HCT116 (cell line): ENCODE data around the gene AOPEP. TPM values are rescaled to one million over a fixed set of nuclear protein-coding genes. Genes with fewer than 3 reads are reported as not detected.

ENCODE experiments used
- ATAC-seq: fragments of 200-7000 bp; cut with Tn5 transposase; 2 replicates; pipeline ENCODE4 v1.9.1; 2020; ENCODE audit warnings: mild to moderate bottlenecking, moderate library complexity
- BruUV-seq: library from RNA; stranded (reverse); fragments of 400-500 nt; replicated peaks from 2 replicates; lab custom pipeline; 2021; lab: Mats Ljungman, UMichigan
- CTCF ChIA-PET: fragments of 300-600 bp; sonication (Branson Sonifier 250); formaldehyde crosslinking; loops from one replicate; lab custom pipeline; 2021; ENCODE audit warnings: antibody characterized with exemption; lab: Charles Lee
- POLR2A ChIA-PET: fragments of 300-600, 350-600 bp; sonication (Branson Sonifier 250); formaldehyde crosslinking; loops from one replicate; lab custom pipeline; 2021; ENCODE audit warnings: antibody characterized with exemption; lab: Charles Lee
- RAD21 ChIA-PET, 2 experiments: fragments of 300-600 bp; sonication (Branson Sonifier 250); formaldehyde crosslinking; loops; one replicate each; lab custom pipeline; 2023; ENCODE audit warnings: low total read pairs in 2 of 2; ENCODE audit not compliant: uncharacterized antibody in 2 of 2, unreplicated experiment in 2 of 2, low non-redundant PET in 1 of 2; lab: Charles Lee
- DNase-seq: peaks from one replicate; pipeline ENCODE4 v3.0.0-alpha.2; 2010; ENCODE audit warnings: low read depth, low spot score
- H2AFZ ChIP-seq: fragments of 200-600 bp; shearing (Covaris generic), sonication (generic); 2 replicates; pipeline ENCODE4 v1.6.1; 2017; ENCODE audit warnings: low read depth, mixed run types, mixed read lengths, antibody characterized with exemption, low read length; ENCODE audit not compliant: poor library complexity, severe bottlenecking
- H3K27ac ChIP-seq: 2 replicates; pipeline ENCODE4 v1.5.1; 2012; ENCODE audit warnings: low read depth, low read length
- H3K27me3 ChIP-seq: fragments of 200-600 bp; sonication (generic); 2 replicates; pipeline ENCODE4 v1.6.1; 2016; ENCODE audit warnings: mixed run types, low read length, mixed read lengths; ENCODE audit not compliant: insufficient read depth
- H3K36me3 ChIP-seq, 2 experiments: fragments of 200-500 bp in 1 of 2; fragments of 200-600 bp in 1 of 2; sonication (Bioruptor generic) in 1 of 2; sonication (generic) in 1 of 2; 2 replicates each; pipeline versions ENCODE4 v1.5.1 to v1.6.1; 2014 to 2016; ENCODE audit warnings: low read length in 2 of 2, inconsistent platforms in 1 of 2, mixed read lengths in 1 of 2, mixed run types in 1 of 2; ENCODE audit not compliant: insufficient read depth in 2 of 2, control insufficient read depth in 1 of 2
- H3K4me1 ChIP-seq, 2 experiments: fragments of 200-600 bp in 1 of 2; sonication (generic) in 1 of 2; 2 replicates each; pipeline versions ENCODE4 v1.5.1 to v1.6.1; 2012 to 2017; ENCODE audit warnings: low read length in 2 of 2, inconsistent platforms in 1 of 2, mild to moderate bottlenecking in 1 of 2, mixed read lengths in 1 of 2, mixed run types in 1 of 2, moderate library complexity in 1 of 2; ENCODE audit not compliant: insufficient read depth in 2 of 2, control insufficient read depth in 1 of 2
- H3K4me2 ChIP-seq: fragments of 200-600 bp; sonication (generic); 2 replicates; pipeline ENCODE4 v1.6.1; 2017; ENCODE audit warnings: mixed run types, low read length, mixed read lengths
- H3K4me3 ChIP-seq, 2 experiments: fragments of 200-600 bp in 1 of 2; sonication (generic) in 1 of 2; replicated peaks in 1 of 2; 2 replicates each; pipeline ENCODE4 v1.5.1; 2011 to 2016; ENCODE audit warnings: low read length in 2 of 2, control low read depth in 1 of 2, low read depth in 1 of 2, mild to moderate bottlenecking in 1 of 2, mixed read lengths in 1 of 2, mixed run types in 1 of 2
- H3K79me2 ChIP-seq: fragments of 200-600 bp; sonication (generic); 2 replicates; pipeline ENCODE4 v1.6.1; 2017; ENCODE audit warnings: mild to moderate bottlenecking, mixed run types, low read length, moderate library complexity, mixed read lengths; ENCODE audit not compliant: insufficient read depth
- H3K9ac ChIP-seq: fragments of 200-600 bp; sonication (generic); 2 replicates; pipeline ENCODE4 v1.6.1; 2016; ENCODE audit warnings: low read length, mixed read lengths
- H3K9me2 ChIP-seq: fragments of 200-600 bp; sonication (generic), shearing (Covaris generic); 2 replicates; pipeline ENCODE4 v1.6.1; 2017; ENCODE audit warnings: mixed run types, mild to moderate bottlenecking, moderate library complexity; ENCODE audit not compliant: insufficient read depth
- H3K9me3 ChIP-seq, 2 experiments: fragments of 200-500 bp in 1 of 2; fragments of 200-600 bp in 1 of 2; sonication (Bioruptor generic) in 1 of 2; sonication (generic) in 1 of 2; 2 replicates each; pipeline ENCODE4 v1.6.1; 2014 to 2017; ENCODE audit warnings: low read length in 2 of 2, mixed read lengths in 2 of 2, inconsistent platforms in 1 of 2, low read depth in 1 of 2, mild to moderate bottlenecking in 1 of 2, mixed run types in 1 of 2, moderate library complexity in 1 of 2; ENCODE audit not compliant: control insufficient read depth in 1 of 2, insufficient read depth in 1 of 2
- H4K20me1 ChIP-seq: fragments of 200-600 bp; sonication (generic), shearing (Covaris generic); 2 replicates; pipeline ENCODE4 v1.6.1; 2017; ENCODE audit warnings: mixed run types, mild to moderate bottlenecking, moderate library complexity; ENCODE audit not compliant: insufficient read depth
- CBX3 ChIP-seq: IDR thresholded peaks from 2 replicates; pipeline ENCODE4 v1.6.1; 2012; ENCODE audit warnings: low read depth
- CEBPB ChIP-seq: IDR thresholded peaks from 2 replicates; pipeline ENCODE4 v1.6.1; 2012; ENCODE audit warnings: low read depth
- CTCF ChIP-seq, 3 experiments: fragments of 200-600 bp in 1 of 3; sonication (generic) in 1 of 3; IDR thresholded peaks in 2 of 3; conservative IDR thresholded peaks in 1 of 3; 2 replicates each; pipeline ENCODE4 v1.5.1; 2012 to 2017; ENCODE audit warnings: low read depth in 2 of 3, low read length in 2 of 3, antibody characterized with exemption in 1 of 3, borderline replicate concordance in 1 of 3, control low read depth in 1 of 3, mild to moderate bottlenecking in 1 of 3, mixed read lengths in 1 of 3, mixed run types in 1 of 3, moderate library complexity in 1 of 3; ENCODE audit not compliant: insufficient read depth in 1 of 3
- EGR1 ChIP-seq: IDR thresholded peaks from 2 replicates; pipeline ENCODE4 v1.6.1; 2012; ENCODE audit warnings: low read depth
- EZH2 ChIP-seq: fragments of 200-600 bp; sonication (generic); IDR thresholded peaks from 2 replicates; pipeline ENCODE4 v1.6.1; 2017; ENCODE audit warnings: antibody characterized with exemption, mixed run types
- EZH2phosphoT487 ChIP-seq: fragments of 200-600 bp; IDR thresholded peaks from 2 replicates; pipeline ENCODE4 v1.6.1; 2018; ENCODE audit warnings: antibody characterized with exemption, borderline replicate concordance
- FOSL1 ChIP-seq: IDR thresholded peaks from 2 replicates; pipeline ENCODE4 v1.6.1; 2012; ENCODE audit warnings: low read depth
- JUND ChIP-seq: IDR thresholded peaks from 2 replicates; pipeline ENCODE4 v1.6.1; 2012
- POLR2A ChIP-seq: IDR thresholded peaks from 2 replicates; pipeline ENCODE4 v1.7.0; 2011; ENCODE audit warnings: borderline replicate concordance; ENCODE audit not compliant: insufficient read depth, insufficient read length; ENCODE audit errors: extremely low read depth
- RAD21 ChIP-seq: IDR thresholded peaks from 2 replicates; pipeline ENCODE4 v1.6.1; 2012; ENCODE audit warnings: low read depth, mild to moderate bottlenecking
- SRF ChIP-seq: IDR thresholded peaks from 2 replicates; pipeline ENCODE4 v1.6.1; 2012; ENCODE audit warnings: low read depth
- YY1 ChIP-seq: IDR thresholded peaks from 2 replicates; pipeline ENCODE4 v1.6.1; 2011; ENCODE audit warnings: low read length, low read depth, moderate library complexity, mild to moderate bottlenecking; ENCODE audit not compliant: insufficient replicate concordance; ENCODE audit errors: extremely low read depth
- ZNF274 ChIP-seq: fragments of 200-500 bp; sonication (Bioruptor generic); IDR thresholded peaks from 2 replicates; pipeline ENCODE4 v1.6.1; 2014; ENCODE audit warnings: mild to moderate bottlenecking, low read depth, low read length, inconsistent platforms
- intact Hi-C: fragments of 100-400 bp; cut with micrococcal nuclease; formaldehyde crosslinking; loops from 2 replicates; pipeline ENCODE4 v1.10.0; 2022
- total RNA-seq: library from RNA; stranded (reverse); gene quantifications from one replicate; pipeline ENCODE4 v1.2.1, GENCODE V29; 2021; ENCODE audit not compliant: unreplicated experiment

The AOPEP gene
- total RNA-seq, 1 experiment from 2014 or later, result 15.1 TPM

GRCh38 chr9:94928691-94929368, 202.3 kb downstream of the AOPEP start:
- ATAC-seq, result no peak
- no peak for TF ChIP-seq EGR1
- no peak for TF ChIP-seq RAD21
- no peak for TF ChIP-seq EZH2
- no peak for TF ChIP-seq EZH2phosphoT487
- TF ChIP-seq YY1, result no peak
- TF ChIP-seq CTCF (IDR thresholded peaks at IDR 0.05 in 2 of 3, conservative IDR thresholded peaks at IDR 0.05 in 1 of 3; ENCODE audit: borderline replicate concordance in 1 of 3, insufficient read depth in 1 of 3, low read depth in 2 of 3, low read length in 2 of 3), result no peak
- no peak for TF ChIP-seq SRF
- TF ChIP-seq JUND, result no peak
- no peak for TF ChIP-seq CBX3
- TF ChIP-seq FOSL1, result no peak
- TF ChIP-seq ZNF274, result no peak
- TF ChIP-seq POLR2A, result no peak
- no peak for TF ChIP-seq CEBPB
- H3K9ac ChIP-seq, result no peak overlapping the region
- H3K36me3 ChIP-seq, result no peaks in the 10 kb centered on the region
- H2AFZ ChIP-seq, result no peak overlapping the region
- DNase-seq, result no peak
- no peaks in the 10 kb centered on the region for H3K79me2 ChIP-seq
- H4K20me1 ChIP-seq, result no peaks in the 10 kb centered on the region
- H3K27me3 ChIP-seq, result no peaks in the 10 kb centered on the region
- intact Hi-C loops, result no loop called here
- CTCF ChIA-PET, result no interaction called here
- RAD21 ChIA-PET, result no interaction called here
- H3K9me2 ChIP-seq, result no peaks in the 10 kb centered on the region
- H3K4me2 ChIP-seq, result no peak overlapping the region
- H3K4me3 ChIP-seq, result no peak overlapping the region
- H3K27ac ChIP-seq, result no peak overlapping the region
- no TSS peak for BruUV-seq
- H3K4me1 ChIP-seq, result no peaks in the 10 kb centered on the region
- H3K9me3 ChIP-seq, result no peaks in the 10 kb centered on the region
- POLR2A ChIA-PET, result no interaction called here
